Activated CD4-positive, alpha-beta T cell treated with anti-CD3 and anti-CD28 coated beads, Interleukin-2, amount 50 U/mL, for 48 hours (primary cell): ENCODE measurements around the gene KIF6.

ENCODE experiments used
- DNase-seq, 2 experiments: peaks; one replicate each; pipeline ENCODE4 v3.0.0-alpha.2; 2020

The KIF6 gene

GRCh38 chr6:39339096-39339867 lies 385.9 kb downstream of the KIF6 start:
- no peak for DNase-seq

GRCh38 chr6:39338397-39338796 lies 386.8 kb downstream of the KIF6 start:
- DNase-seq, result no peak

GRCh38 chr6:39335780-39336545 lies 389.2 kb downstream of the KIF6 start:
- no peak for DNase-seq

GRCh38 chr6:39333644-39334438 lies 391.4 kb downstream of the KIF6 start:
- DNase-seq, result no peak

GRCh38 chr6:39330476-39330875 lies 394.7 kb downstream of the KIF6 start:
- DNase-seq, result no peak

GRCh38 chr6:39330057-39330456 lies 395.2 kb downstream of the KIF6 start:
- no peak for DNase-seq

- no peak for DNase-seq
These were observed 397.1 kb downstream of the KIF6 start for GRCh38 chr6:39328066-39328465.

GRCh38 chr6:39327507-39327906 lies 397.7 kb downstream of the KIF6 start:
- DNase-seq, result no peak

GRCh38 chr6:39322306-39322850 lies 402.8 kb downstream of the KIF6 start, which contains the start of gene KCNK16:
TSS of gene KCNK16 (minus strand) at chr6:39322702. CDS start at chr6:39322540, 162 bp downstream.
- no peak for DNase-seq

GRCh38 chr6:39321761-39322160 lies 403.4 kb downstream of the KIF6 start:
- no peak for DNase-seq

GRCh38 chr6:39320363-39320984 lies 404.7 kb downstream of the KIF6 start:
- DNase-seq, result no peak

GRCh38 chr6:39319621-39320362 lies 405.4 kb downstream of the KIF6 start:
- no peak for DNase-seq

GRCh38 chr6:39317256-39317655 lies 408.0 kb downstream of the KIF6 start:
- no peak for DNase-seq

GRCh38 chr6:39314273-39314795 lies 410.9 kb downstream of the KIF6 start, which contains the start of gene KCNK17:
TSS of gene KCNK17 (minus strand) at chr6:39314419. CDS start at chr6:39314320, 99 bp downstream.
- DNase-seq, result no peak

- DNase-seq, result no peak
These were observed 411.5 kb downstream of the KIF6 start for GRCh38 chr6:39313526-39314272.

- no peak for DNase-seq
These were observed 412.2 kb downstream of the KIF6 start for GRCh38 chr6:39312912-39313525.

GRCh38 chr6:39310542-39310941 lies 414.7 kb downstream of the KIF6 start:
- DNase-seq, result no peak

GRCh38 chr6:39309942-39310531 lies 415.2 kb downstream of the KIF6 start:
- peak; percentile 70 to 77 for DNase-seq

- no peak for DNase-seq
These were observed 417.7 kb downstream of the KIF6 start for GRCh38 chr6:39307462-39307861.

- DNase-seq, result no peak
These were observed 420.3 kb downstream of the KIF6 start for GRCh38 chr6:39304951-39305350.
